Activated CD8-positive, alpha-beta memory T cell treated with anti-CD3 and anti-CD28 coated beads, Interleukin-2, amount 50 U/mL, for 24 hours (primary cell): Measurements from ENCODE around the gene OOSP2.

Experiments used
- DNase-seq: peaks from one replicate; pipeline ENCODE4 v3.0.0-alpha.2; 2020; ENCODE audit errors: extremely low read depth

The OOSP2 gene

DNA sequence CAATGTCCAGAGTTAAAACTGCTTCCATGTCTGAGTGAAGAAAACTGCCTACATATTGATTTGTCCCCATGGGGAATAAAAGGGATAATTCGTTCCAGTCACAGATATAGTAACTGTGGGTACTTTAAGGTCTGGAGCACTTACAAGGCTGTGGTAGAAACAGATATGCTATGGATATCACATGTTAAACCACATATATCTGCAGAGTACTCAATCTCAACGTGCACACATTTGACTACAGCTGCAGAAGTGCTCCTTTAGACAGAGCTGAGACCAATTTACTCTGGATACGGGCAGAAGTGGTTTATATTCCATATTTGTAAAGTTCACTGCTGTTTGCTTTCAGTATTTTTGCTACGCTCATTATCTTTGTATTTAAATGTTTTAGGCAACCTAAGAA, 38.5 kb downstream of the OOSP2 start:
- DNase-seq, result no peak

DNA sequence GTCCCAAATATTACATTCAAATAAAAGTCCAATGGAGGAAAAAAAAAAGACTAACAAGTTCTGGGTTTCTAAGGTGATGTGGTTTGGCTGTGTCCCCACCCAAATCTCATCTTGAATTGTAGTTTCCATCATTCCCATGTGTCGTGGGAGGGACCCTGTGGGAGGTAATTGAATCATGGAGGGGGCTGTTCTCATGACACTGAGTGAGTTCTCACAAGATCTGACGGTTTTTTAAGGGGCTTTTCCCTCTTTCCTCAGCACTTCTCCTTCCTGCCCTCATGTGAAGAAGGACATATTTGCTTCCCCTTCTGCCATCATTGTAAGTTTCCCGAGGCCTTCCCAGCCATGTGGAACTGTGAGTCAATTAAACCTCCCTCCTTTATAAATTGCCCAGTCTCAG, 40.3 kb downstream of the OOSP2 start:
- no peak for DNase-seq

- no peak for DNase-seq
These were observed 44.5 kb downstream of the OOSP2 start for GRCh38 chr11:60084631-60085273.

DNA sequence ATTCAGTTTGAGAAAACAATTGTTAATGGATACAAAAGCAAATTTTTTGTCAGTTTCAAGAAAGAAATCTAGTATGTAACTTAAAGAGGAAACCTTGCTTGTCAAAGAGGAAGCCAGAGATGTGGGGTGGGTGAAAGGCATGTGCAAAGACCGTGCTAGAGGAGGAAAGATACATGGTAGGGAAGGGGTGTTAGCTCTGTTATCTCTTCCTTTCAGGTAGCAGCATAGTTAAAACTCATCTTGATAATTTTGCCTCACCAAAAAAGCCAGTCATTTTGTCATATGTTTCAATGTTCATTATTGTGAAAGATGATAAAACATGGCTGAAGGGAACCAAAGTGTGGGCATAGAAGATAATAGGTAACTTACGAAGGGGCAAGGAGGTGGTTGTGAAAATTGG, 45.7 kb downstream of the OOSP2 start:
- DNase-seq, result no peak

DNA sequence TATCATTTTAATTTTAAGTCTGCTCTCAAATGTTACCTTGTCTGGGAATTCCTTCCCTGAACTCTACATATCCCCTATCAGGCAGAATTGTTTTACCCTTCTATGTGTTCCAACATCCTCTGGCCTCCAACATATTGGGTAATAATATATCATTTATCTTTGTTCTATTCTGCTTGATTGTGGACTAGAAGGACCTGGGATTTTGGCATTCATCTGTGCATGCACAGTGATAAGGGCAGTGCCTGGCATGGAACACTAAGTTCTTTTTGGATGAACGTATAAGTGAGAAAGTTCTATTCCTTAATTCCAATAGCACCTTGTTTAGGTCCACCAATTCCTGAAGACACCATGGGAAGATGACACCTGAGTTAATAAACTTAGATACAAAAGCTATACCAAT, 47.0 kb downstream of the OOSP2 start:
- no peak for DNase-seq

DNA sequence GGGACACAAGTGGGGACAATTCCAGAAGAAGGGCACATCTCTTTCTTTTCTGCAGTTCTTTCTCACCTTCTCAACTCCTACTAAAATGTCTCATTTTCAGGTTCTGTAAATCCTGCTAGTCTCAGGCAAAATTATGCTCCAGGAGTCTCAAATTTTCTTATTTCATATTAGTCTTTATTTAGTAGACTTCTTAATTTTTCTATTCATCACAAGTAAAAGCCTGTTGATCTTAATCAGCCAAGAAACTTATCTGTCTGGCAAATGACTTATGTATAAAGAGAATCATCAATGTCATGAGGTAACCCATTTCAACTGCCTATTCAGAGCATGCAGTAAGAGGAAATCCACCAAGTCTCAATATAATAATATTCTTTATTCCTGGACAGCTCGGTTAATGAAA, 48.2 kb downstream of the OOSP2 start, which contains the start of gene MS4A2:
MS4A2 (plus strand) TSS at position 301 of the 400 bp plus-strand sequence. CDS start 102 bp downstream, outside the sequence.
- no peak for DNase-seq

- no peak for DNase-seq
These were observed 55.4 kb downstream of the OOSP2 start for GRCh38 chr11:60095477-60096120.

DNA sequence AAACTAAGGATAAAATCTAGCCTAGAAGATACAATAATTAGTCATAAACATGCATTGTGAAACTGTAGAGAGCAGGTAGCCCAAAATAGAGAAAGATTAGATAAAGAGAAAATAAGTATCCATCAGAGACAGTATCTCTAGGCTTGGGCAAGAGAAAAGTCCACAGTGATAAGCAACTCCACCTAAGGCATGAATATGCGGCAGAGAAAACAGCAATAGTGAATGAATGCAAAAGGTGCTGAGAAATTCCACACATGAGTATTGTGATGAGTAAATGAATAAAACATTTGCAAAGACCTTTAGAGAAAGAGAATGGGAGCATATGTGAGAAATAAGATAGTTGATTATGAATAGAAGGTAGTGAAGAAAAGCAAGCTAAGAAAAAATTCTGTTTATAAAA, 57.0 kb downstream of the OOSP2 start:
- no peak for DNase-seq
